ENCODE data around the gene RNU1-3.
"Not testable (repeated sequence)": the region's sequence is repeated elsewhere in the genome, so short reads cannot be mapped to it uniquely, and the experiment has no call there.

RNU1-3 gene

DNA sequence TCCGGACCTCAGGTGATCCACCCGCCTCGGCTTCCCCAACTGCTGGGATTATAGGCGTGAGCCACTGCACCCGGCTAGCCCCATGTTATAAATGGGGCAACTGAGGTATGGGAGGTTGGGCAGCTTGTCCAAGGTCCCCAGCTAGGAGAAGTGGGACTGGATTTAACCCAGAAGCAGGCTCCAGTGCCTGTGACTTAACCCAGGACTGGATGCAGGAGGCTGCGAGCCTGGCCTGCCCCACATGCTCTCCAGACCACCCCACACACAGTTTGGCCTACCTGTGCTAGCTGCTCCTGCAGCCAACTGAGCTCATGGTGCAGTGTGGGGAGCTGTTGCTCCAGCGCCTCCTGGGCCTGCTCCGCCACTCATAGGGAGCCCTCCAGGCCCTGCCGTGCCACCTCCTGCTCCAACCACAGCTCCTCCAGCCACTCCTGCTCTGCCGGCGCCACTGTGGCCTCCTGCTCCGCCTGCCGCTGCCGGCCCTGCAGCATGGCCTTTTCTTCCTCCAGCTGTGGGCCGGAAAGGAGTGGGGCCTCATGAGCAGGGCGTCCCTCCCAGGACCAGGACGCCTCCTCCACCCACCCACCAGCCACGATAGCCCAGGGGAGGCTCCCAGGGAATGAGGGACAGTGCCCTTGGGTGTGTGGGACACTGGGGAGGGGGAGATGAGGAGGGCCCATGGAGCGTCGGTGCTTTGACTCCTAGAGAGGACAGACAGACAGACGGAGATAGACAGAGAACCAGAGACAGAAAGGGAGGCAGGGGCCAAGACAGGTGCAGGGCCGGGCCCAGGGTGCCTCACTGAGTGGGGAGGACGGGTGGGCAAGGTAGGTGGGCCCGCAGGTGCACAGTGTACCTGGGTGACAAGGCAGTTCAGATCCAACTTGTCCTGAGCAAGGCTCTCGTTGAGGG lies 41.0 kb downstream of the RNU1-3 start:
- Histone ChIP-seq H3K4me3 (ENCODE audit: low read length) (no peak overlapping the region), H3K4me1 (ENCODE audit: low read length) (no peaks in the 10 kb centered on the region), H3K27me3 (ENCODE audit: low read depth, low read length) (no peaks in the 10 kb centered on the region), H2AFZ (ENCODE audit: low read depth, low read length) (no peak overlapping the region), H3K36me3 (replicated peaks; ENCODE audit: low read depth, low read length) (peaks cover 1% of the 10 kb centered on the region), H3K9me3 (ENCODE audit: insufficient read depth, low read length) (no peaks in the 10 kb centered on the region), H3K4me2 (ENCODE audit: low read length) (no peak overlapping the region), H4K20me1 (ENCODE audit: insufficient read depth, low read length) (peaks cover 6% of the 10 kb centered on the region), H3K9ac (ENCODE audit: low read length) (no peak overlapping the region), H3K27ac (ENCODE audit: low read length) (no peak overlapping the region), H3K79me2 (ENCODE audit: low read length) (no peaks in the 10 kb centered on the region)
- TF ChIP-seq, protein P1, sequence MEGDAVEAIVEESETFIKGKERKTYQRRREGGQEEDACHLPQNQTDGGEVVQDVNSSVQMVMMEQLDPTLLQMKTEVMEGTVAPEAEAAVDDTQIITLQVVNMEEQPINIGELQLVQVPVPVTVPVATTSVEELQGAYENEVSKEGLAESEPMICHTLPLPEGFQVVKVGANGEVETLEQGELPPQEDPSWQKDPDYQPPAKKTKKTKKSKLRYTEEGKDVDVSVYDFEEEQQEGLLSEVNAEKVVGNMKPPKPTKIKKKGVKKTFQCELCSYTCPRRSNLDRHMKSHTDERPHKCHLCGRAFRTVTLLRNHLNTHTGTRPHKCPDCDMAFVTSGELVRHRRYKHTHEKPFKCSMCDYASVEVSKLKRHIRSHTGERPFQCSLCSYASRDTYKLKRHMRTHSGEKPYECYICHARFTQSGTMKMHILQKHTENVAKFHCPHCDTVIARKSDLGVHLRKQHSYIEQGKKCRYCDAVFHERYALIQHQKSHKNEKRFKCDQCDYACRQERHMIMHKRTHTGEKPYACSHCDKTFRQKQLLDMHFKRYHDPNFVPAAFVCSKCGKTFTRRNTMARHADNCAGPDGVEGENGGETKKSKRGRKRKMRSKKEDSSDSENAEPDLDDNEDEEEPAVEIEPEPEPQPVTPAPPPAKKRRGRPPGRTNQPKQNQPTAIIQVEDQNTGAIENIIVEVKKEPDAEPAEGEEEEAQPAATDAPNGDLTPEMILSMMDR (IDR thresholded peaks at IDR 0.05; ENCODE audit: low read depth, low read length), result no peak
- no peak for TF ChIP-seq EZH2phosphoT487 (IDR thresholded peaks at IDR 0.05; ENCODE audit: low read depth)

DNA sequence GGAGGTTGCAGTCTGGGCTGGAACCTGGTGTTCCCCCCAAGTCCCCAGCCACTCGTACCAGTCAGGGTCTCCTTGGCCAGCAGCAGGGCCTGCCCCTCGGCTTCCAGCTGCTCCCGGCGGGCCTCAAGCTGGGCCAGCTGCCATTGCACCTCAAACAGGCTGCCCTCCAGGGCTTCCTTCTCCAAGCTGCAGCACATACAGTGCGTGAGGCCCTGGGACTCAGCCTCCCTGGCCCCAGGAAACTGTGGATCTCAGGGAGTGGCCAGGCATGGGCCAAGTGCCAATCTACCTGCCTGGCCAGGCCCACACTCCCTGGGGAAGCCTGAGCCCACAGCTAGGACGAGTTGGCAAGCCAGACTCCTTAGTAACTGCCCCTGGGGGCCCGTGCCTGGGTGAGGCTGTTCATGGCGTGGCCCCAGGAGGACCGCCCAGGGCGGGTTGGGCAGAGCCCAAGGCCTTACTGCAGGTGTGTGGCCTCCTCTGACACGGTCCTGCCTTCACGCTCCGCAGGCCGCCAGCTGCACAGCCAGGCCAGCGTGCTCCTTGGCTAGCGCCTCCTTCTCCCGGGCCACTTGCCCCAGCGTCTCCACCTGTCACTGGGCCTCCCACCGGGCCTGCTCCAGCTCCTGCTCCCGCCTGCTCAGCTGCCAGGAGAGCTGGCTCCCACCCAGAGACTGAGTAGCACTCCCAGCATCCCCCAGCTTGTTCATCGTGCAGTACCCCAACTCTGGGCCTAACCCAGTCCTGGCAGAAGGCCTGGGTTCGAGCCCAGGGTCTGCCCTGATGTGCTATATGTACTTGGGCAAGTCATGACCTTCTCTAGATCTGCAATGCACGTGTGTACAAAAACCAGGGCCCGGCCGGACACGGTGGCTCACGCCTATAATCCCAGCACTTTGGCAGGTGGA lies 42.7 kb downstream of the RNU1-3 start:
- not testable (repeated sequence) for H3K27ac ChIP-seq (ENCODE audit: low read length); H3K36me3 ChIP-seq (replicated peaks; ENCODE audit: low read depth, low read length); H2AFZ ChIP-seq (ENCODE audit: low read depth, low read length); H3K79me2 ChIP-seq (ENCODE audit: low read length); H4K20me1 ChIP-seq (ENCODE audit: insufficient read depth, low read length); H3K4me1 ChIP-seq (ENCODE audit: low read length); H3K9ac ChIP-seq (ENCODE audit: low read length); H3K4me3 ChIP-seq (ENCODE audit: low read length); H3K27me3 ChIP-seq (ENCODE audit: low read depth, low read length); H3K4me2 ChIP-seq (ENCODE audit: low read length); H3K9me3 ChIP-seq (ENCODE audit: insufficient read depth, low read length)

DNA sequence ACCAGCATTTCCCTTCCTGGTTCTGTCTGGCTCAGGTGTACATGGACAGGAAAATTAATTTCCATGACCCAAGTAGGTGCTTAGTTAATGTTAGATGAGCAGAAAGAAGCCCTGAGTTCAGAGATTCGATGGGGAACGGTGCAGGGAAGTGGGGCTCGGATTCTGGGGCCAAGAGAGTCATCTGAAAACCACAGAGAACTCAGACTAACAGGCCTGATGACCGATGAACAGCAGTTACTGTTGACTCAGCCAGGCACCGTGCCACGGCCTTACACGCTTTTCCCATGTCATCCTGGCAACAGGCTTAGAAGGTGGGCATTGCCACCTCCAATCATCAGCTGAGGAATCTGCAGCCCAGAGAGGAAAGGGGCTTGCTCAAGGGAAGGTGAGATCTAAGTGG lies 43.4 kb downstream of the RNU1-3 start:
- not testable (repeated sequence) for H3K27me3 ChIP-seq (ENCODE audit: low read depth, low read length); H4K20me1 ChIP-seq (ENCODE audit: insufficient read depth, low read length); H3K27ac ChIP-seq (ENCODE audit: low read length); H3K4me3 ChIP-seq (ENCODE audit: low read length); H3K9ac ChIP-seq (ENCODE audit: low read length); H3K9me3 ChIP-seq (ENCODE audit: insufficient read depth, low read length); H3K79me2 ChIP-seq (ENCODE audit: low read length); H2AFZ ChIP-seq (ENCODE audit: low read depth, low read length); H3K4me2 ChIP-seq (ENCODE audit: low read length); H3K4me1 ChIP-seq (ENCODE audit: low read length); H3K36me3 ChIP-seq (replicated peaks; ENCODE audit: low read depth, low read length)

DNA sequence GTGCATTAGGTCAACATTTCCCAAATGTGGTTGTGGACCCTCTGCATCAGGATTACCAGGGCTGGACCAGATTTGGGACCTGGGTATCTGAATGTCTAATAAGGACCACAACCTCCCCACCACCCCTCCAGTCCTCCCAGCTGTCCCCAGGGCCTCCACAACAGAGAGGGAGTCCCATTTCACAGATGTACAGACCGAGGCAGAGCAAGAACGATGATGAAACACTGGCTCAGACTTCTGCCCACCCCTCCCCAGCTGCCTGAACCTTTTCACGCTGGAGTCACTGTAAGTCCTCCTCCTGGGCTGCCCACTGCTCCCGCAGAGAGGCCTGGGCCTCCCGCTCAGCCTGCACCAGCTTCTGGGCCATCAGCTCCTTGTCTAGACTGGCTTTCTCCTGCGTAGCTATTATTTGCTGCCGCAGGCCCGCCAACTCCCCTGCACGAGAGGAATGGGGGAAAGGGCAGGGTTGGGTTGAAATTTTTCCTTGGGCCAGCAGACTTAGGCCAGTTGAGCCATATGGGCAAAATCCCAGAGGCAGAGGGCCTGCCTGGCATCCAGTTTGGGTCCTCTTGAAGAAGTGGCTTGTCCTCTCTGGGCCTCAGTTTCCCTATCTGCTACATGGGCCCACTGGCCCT lies 45.0 kb downstream of the RNU1-3 start:
- not testable (repeated sequence) for H3K79me2 ChIP-seq (ENCODE audit: low read length)

DNA sequence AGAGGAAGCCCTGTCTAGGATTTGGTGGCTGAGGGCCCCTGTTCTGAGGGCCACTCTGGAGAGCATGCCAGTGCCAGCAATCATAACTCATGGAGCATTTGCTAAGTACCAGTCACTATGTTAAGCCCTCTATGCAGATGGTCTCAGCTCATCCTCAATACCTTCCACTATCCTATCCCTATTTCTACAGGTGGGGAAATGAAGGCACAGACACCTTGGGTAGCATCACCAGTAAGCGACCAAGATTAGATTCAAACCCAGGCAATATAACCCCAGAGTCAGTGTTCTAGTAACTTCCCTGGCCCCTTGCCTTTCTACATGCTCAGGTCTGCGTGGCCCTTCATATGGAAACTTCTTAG lies 45.5 kb downstream of the RNU1-3 start:
- Histone ChIP-seq H3K36me3 (replicated peaks; ENCODE audit: low read depth, low read length) (peaks cover 2% of the 10 kb centered on the region), H3K27ac (ENCODE audit: low read length) (no peak overlapping the region), H3K79me2 (ENCODE audit: low read length) (no peaks in the 10 kb centered on the region), H3K9ac (ENCODE audit: low read length) (no peak overlapping the region), H3K9me3 (ENCODE audit: insufficient read depth, low read length) (no peaks in the 10 kb centered on the region), H3K4me2 (ENCODE audit: low read length) (no peak overlapping the region), H3K4me3 (ENCODE audit: low read length) (no peak overlapping the region), H3K4me1 (ENCODE audit: low read length) (no peaks in the 10 kb centered on the region), H2AFZ (ENCODE audit: low read depth, low read length) (no peak overlapping the region), H3K27me3 (ENCODE audit: low read depth, low read length) (no peaks in the 10 kb centered on the region), H4K20me1 (ENCODE audit: insufficient read depth, low read length) (no peaks in the 10 kb centered on the region)
- TF ChIP-seq EZH2phosphoT487 (IDR thresholded peaks at IDR 0.05; ENCODE audit: low read depth), result no peak
- TF ChIP-seq, protein P1 (IDR thresholded peaks at IDR 0.05; ENCODE audit: low read depth, low read length), result no peak

More for the DNA sequence above, 45.0 kb downstream of the RNU1-3 start:
- not testable (repeated sequence) for H3K4me2 ChIP-seq (ENCODE audit: low read length); H3K9ac ChIP-seq (ENCODE audit: low read length); H3K9me3 ChIP-seq (ENCODE audit: insufficient read depth, low read length); H3K27ac ChIP-seq (ENCODE audit: low read length); H3K4me3 ChIP-seq (ENCODE audit: low read length); H4K20me1 ChIP-seq (ENCODE audit: insufficient read depth, low read length); H3K27me3 ChIP-seq (ENCODE audit: low read depth, low read length); H3K4me1 ChIP-seq (ENCODE audit: low read length); H2AFZ ChIP-seq (ENCODE audit: low read depth, low read length); H3K36me3 ChIP-seq (replicated peaks; ENCODE audit: low read depth, low read length)

DNA sequence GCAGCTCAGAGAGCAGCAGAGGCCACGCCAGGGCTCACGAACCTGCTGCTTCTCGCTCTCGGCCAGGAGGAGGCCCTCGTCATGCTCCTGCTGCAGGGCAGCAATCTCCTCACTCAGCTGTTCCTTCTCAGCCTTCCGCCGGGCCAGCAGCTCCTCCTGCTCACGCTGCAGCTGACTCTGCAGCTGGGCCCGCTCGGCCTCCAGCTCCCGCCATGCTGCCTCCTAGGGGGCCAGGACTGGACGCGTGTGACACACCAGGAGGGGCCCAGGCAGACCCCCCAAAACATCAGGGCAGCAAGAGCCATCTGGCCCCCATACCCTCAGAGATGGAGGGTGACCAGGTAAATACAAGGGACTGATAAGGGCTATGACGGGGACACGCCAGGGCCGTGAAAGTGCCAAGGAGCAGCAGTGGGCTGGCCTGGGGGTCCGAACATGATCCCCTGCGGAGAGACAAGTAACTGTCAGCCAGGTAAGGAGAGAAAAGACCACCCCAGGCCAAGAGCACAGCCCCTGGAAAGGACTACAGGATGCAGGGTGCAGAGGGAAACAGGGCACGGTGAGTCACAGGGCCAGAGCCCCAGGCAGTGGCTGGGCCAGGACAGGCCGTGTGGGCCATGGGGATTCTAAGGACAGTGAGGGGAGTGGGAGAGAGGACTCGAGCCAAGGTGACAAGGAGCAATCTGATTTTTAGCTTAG lies 46.8 kb downstream of the RNU1-3 start:
- H3K27me3 ChIP-seq (ENCODE audit: low read depth, low read length); H2AFZ ChIP-seq (ENCODE audit: low read depth, low read length); H3K4me2 ChIP-seq (ENCODE audit: low read length); H3K36me3 ChIP-seq (replicated peaks; ENCODE audit: low read depth, low read length); H3K79me2 ChIP-seq (ENCODE audit: low read length); H3K9me3 ChIP-seq (ENCODE audit: insufficient read depth, low read length); H3K4me3 ChIP-seq (ENCODE audit: low read length); H3K9ac ChIP-seq (ENCODE audit: low read length); H4K20me1 ChIP-seq (ENCODE audit: insufficient read depth, low read length); H3K4me1 ChIP-seq (ENCODE audit: low read length); H3K27ac ChIP-seq (ENCODE audit: low read length): not testable (repeated sequence)
